PC-9 (cell line): ENCODE data around the gene P2RX6. TPM values are rescaled to one million over a fixed set of nuclear protein-coding genes. Genes with fewer than 3 reads are reported as not detected.

Experiments
- BruUV-seq: library from RNA; stranded (reverse); fragments of 400-500 nt; replicated peaks from 2 replicates; lab custom pipeline; 2021; lab: Mats Ljungman, UMichigan
- CTCF ChIA-PET: fragments of 300-600 bp; sonication (Branson Sonifier 250); formaldehyde crosslinking; loops from one replicate; lab custom pipeline; 2022; ENCODE audit warnings: antibody characterized with exemption; lab: Charles Lee
- POLR2A ChIA-PET: fragments of 300-600 bp; sonication (Branson Sonifier 250); formaldehyde crosslinking; loops from one replicate; lab custom pipeline; 2022; ENCODE audit warnings: antibody characterized with exemption; ENCODE audit not compliant: unreplicated experiment; lab: Charles Lee
- DNase-seq, 2 experiments: peaks; one replicate each; pipeline versions ENCODE4 v3.0.0 to v3.0.0-alpha.2; 2015 to 2022; ENCODE audit warnings: mixed read lengths in 1 of 2
- H2AFZ ChIP-seq: fragments of 200-600 bp; sonication (generic); 2 replicates; pipeline ENCODE4 v1.8.1; 2017; ENCODE audit warnings: antibody characterized with exemption
- H3F3A ChIP-seq: fragments of 200-600 bp; sonication (generic); 2 replicates; pipeline ENCODE4 v1.8.1; 2017; ENCODE audit warnings: antibody characterized with exemption, mild to moderate bottlenecking, low read depth; ENCODE audit not compliant: insufficient read depth
- H3K27ac ChIP-seq: fragments of 200-600 bp; sonication (generic); 2 replicates; pipeline ENCODE4 v1.6.1; 2016; ENCODE audit warnings: mixed run types
- H3K27me3 ChIP-seq: fragments of 200-600 bp; sonication (generic); 2 replicates; pipeline ENCODE4 v1.6.1; 2016; ENCODE audit warnings: low read depth, mixed run types; ENCODE audit not compliant: insufficient read depth
- H3K36me3 ChIP-seq: fragments of 200-600 bp; sonication (generic); 2 replicates; pipeline ENCODE4 v1.6.1; 2016; ENCODE audit warnings: low read depth, mixed run types
- H3K4me1 ChIP-seq: fragments of 200-600 bp; sonication (generic); replicated peaks from 2 replicates; pipeline ENCODE4 v1.6.1; 2016; ENCODE audit warnings: mixed run types; ENCODE audit not compliant: insufficient read depth
- H3K4me2 ChIP-seq: fragments of 200-600 bp; sonication (generic); 2 replicates; pipeline ENCODE4 v1.6.1; 2017; ENCODE audit warnings: mixed run types
- H3K4me3 ChIP-seq: fragments of 200-600 bp; sonication (generic); 2 replicates; pipeline ENCODE4 v1.6.1; 2016; ENCODE audit warnings: mixed run types
- H3K79me2 ChIP-seq: fragments of 200-600 bp; sonication (generic); 2 replicates; pipeline ENCODE4 v1.6.1; 2017; ENCODE audit warnings: low read depth, mixed run types
- H3K9me2 ChIP-seq: fragments of 200-600 bp; sonication (generic); 2 replicates; pipeline ENCODE4 v1.8.1; 2017; ENCODE audit warnings: mild to moderate bottlenecking; ENCODE audit not compliant: insufficient read depth
- H3K9me3 ChIP-seq: fragments of 200-600 bp; sonication (generic); 2 replicates; pipeline ENCODE4 v1.8.1; 2016; ENCODE audit warnings: low read depth; ENCODE audit not compliant: insufficient read depth
- H4K20me1 ChIP-seq: fragments of 200-600 bp; sonication (generic); 2 replicates; pipeline ENCODE4 v1.8.1; 2017; ENCODE audit not compliant: insufficient read depth
- EZH2 ChIP-seq: fragments of 200-600 bp; sonication (generic); IDR thresholded peaks from 2 replicates; pipeline ENCODE4 v1.8.0; 2017; ENCODE audit warnings: antibody characterized with exemption, low read depth
- intact Hi-C: fragments of 100-400 bp; cut with micrococcal nuclease; formaldehyde crosslinking; loops from one replicate; pipeline ENCODE4 v1.10.0; 2022; ENCODE audit not compliant: unreplicated experiment
- total RNA-seq: library from RNA; stranded (reverse); gene quantifications from 2 replicates; pipeline ENCODE4 v1.2.3, GENCODE V29; 2021
- TF ChIP-seq, protein P1 (sequence below): fragments of 200-600 bp; sonication (generic); conservative IDR thresholded peaks from 2 replicates; pipeline ENCODE4 v1.6.1; 2017; ENCODE audit warnings: mixed run types, antibody characterized with exemption, mild to moderate bottlenecking, moderate library complexity

P2RX6 gene
- total RNA-seq, 1 experiment from 2014 or later: 2.7 TPM

DNA sequence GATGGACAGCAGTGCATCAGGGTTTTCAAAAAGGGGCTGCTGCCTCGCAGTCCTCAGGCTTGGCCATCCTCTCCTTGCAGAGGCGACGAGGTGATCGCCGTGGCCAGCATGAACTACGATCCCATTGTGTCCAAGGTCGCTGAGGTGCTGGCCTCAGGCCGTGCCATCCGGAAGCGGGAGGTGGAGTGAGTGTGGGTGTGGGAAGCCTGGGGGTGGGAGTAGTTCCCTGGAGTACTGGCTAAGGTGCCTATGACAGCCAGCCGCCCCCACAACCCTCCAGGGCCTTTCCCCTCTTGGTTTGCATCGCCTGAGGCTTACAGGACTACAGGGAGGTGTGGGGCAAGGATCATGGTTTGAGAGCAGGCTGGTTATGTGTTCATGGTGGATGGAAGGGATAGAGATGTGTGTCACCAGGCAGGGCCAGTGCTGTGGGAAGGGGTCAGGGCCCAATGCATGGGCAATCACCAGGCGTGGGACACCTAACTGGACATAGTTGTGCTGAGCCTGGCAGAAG lies 35.0 kb upstream of the P2RX6 start:
- no peaks in the 10 kb centered on the region for H4K20me1 ChIP-seq
- no peak overlapping the region for H3K27ac ChIP-seq
- no peaks in the 10 kb centered on the region for H3K27me3 ChIP-seq
- intact Hi-C loops: no loop called here
- H3K79me2 ChIP-seq: no peaks in the 10 kb centered on the region
- ChIA-PET CTCF (no interaction called here), POLR2A (no interaction called here)
- TF ChIP-seq, protein P1, sequence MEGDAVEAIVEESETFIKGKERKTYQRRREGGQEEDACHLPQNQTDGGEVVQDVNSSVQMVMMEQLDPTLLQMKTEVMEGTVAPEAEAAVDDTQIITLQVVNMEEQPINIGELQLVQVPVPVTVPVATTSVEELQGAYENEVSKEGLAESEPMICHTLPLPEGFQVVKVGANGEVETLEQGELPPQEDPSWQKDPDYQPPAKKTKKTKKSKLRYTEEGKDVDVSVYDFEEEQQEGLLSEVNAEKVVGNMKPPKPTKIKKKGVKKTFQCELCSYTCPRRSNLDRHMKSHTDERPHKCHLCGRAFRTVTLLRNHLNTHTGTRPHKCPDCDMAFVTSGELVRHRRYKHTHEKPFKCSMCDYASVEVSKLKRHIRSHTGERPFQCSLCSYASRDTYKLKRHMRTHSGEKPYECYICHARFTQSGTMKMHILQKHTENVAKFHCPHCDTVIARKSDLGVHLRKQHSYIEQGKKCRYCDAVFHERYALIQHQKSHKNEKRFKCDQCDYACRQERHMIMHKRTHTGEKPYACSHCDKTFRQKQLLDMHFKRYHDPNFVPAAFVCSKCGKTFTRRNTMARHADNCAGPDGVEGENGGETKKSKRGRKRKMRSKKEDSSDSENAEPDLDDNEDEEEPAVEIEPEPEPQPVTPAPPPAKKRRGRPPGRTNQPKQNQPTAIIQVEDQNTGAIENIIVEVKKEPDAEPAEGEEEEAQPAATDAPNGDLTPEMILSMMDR: no peak
- no peak for TF ChIP-seq EZH2
- H3F3A ChIP-seq: no peaks in the 10 kb centered on the region
- no peaks in the 10 kb centered on the region for H3K36me3 ChIP-seq
- H3K4me2 ChIP-seq: no peak overlapping the region
- DNase-seq: no peak
- H3K4me3 ChIP-seq: no peak overlapping the region
- no peaks in the 10 kb centered on the region for H3K9me2 ChIP-seq
- peaks cover 8% of the 10 kb centered on the region; the same call in 1 of the 2 replicates for H3K4me1 ChIP-seq
- BruUV-seq: no TSS peak
- H3K9me3 ChIP-seq: peaks cover 5% of the 10 kb centered on the region; the same call in 1 of the 2 replicates
- H2AFZ ChIP-seq: no peak overlapping the region

DNA sequence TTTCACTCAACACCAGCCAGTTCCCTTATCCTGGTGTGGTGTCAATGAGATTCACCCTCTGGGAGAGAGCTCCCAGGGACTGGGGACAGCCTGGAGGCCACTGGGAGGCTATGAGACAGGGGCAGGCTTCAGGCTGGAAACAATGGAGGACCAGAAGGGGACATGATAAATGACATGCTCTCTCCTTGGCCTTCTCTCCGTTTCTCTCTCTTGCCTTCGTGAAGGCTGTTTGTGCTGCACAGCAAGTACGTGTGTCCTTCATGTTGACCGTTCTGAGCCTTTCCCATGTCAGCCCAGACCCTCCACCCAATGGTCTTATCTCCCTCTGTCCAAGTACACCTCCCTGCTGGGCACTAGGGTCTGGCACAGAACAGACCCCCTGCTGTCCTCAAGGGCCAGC lies 34.4 kb upstream of the P2RX6 start:
- Histone ChIP-seq H3K79me2 (no peaks in the 10 kb centered on the region), H3K4me1 (peaks cover 8% of the 10 kb centered on the region; the same call in 1 of the 2 replicates), H3K27me3 (no peaks in the 10 kb centered on the region), H2AFZ (no peak overlapping the region), H4K20me1 (no peaks in the 10 kb centered on the region), H3K4me2 (no peak overlapping the region), H3K4me3 (no peak overlapping the region), H3K9me3 (peaks cover 5% of the 10 kb centered on the region; the same call in 1 of the 2 replicates), H3K36me3 (no peaks in the 10 kb centered on the region), H3K9me2 (no peaks in the 10 kb centered on the region), H3K27ac (no peak overlapping the region), H3F3A (no peaks in the 10 kb centered on the region)
- intact Hi-C loops: no loop called here
- TF ChIP-seq EZH2: no peak
- TF ChIP-seq, protein P1: no peak
- ChIA-PET CTCF (no interaction called here), POLR2A (no interaction called here)
- DNase-seq: no peak
- BruUV-seq: no TSS peak

DNA sequence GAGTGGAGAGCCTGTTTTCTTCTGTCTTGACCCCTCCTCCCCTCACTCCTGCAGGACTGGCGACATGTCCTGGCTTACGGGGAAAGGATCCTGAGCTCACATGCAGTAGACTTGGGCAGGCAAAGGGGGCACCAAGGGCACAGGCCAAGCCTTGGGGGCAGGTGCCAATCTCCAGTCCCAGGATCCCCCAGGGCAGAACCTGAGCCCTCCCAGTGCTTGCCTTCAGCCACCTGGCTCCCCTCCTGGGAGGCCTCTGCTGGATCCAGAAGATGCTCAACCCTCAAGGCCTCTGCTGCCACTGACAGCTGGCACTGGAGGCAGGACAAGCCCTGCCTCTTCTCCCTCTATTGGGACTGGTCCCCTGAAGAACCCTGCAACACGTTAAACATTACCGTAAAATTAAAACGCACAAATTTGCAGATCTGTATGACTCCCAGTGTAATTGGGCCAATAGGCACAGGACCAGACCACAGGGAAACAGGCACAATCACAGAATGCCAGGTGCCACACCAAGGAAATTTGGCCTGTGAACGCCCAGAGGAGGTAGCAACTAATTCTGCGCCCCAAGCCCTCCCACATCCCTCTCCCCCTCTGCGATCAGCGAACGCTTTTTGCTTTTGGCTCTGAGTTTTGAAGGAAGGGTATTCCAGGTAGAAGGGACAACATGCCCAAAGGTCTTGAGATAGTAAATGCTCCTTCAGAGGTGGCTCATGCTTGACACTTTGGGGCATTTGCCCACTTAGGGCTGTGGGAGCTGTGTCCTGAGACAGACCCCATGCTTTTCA lies 33.8 kb upstream of the P2RX6 start:
- Histone ChIP-seq H3F3A (no peaks in the 10 kb centered on the region), H3K9me2 (no peaks in the 10 kb centered on the region), H2AFZ (peak overlapping the region; percentile 89), H4K20me1 (no peaks in the 10 kb centered on the region), H3K4me2 (peak overlapping the region; percentile 88), H3K4me3 (peak overlapping the region; percentile 63), H3K27me3 (no peaks in the 10 kb centered on the region), H3K36me3 (no peaks in the 10 kb centered on the region), H3K9me3 (peaks cover 5% of the 10 kb centered on the region; the same call in 1 of the 2 replicates), H3K4me1 (peaks cover 8% of the 10 kb centered on the region; the same call in 1 of the 2 replicates), H3K79me2 (no peaks in the 10 kb centered on the region), H3K27ac (0 out of 2 replicates have a peak overlapping the region, but pooled peaks have one; percentile 26)
- no TSS peak for BruUV-seq
- POLR2A ChIA-PET: no interaction called here
- intact Hi-C loops: no loop called here
- no peak for DNase-seq
- CTCF ChIA-PET: no interaction called here
- no peak for TF ChIP-seq EZH2
- TF ChIP-seq, protein P1: no peak
